ENCODE data around the gene AKAP8L.

AKAP8L gene

GRCh38 chr19:15448778-15449619 lies 30.2 kb upstream of the AKAP8L start:
- DNase-seq, result peak; percentile 41

GRCh38 chr19:15448044-15448777 lies 29.4 kb upstream of the AKAP8L start:
- DNase-seq, result no peak

GRCh38 chr19:15447057-15447456 lies 28.3 kb upstream of the AKAP8L start:
- DNase-seq, result no peak

GRCh38 chr19:15445807-15446376 lies 27.1 kb upstream of the AKAP8L start:
- no peak for DNase-seq

GRCh38 chr19:15445227-15445605 lies 26.4 kb upstream of the AKAP8L start:
- DNase-seq, result no peak

GRCh38 chr19:15444505-15445226 lies 25.9 kb upstream of the AKAP8L start:
- DNase-seq, result no peak

- DNase-seq, result no peak
Measured at GRCh38 chr19:15443838-15444237, 25.1 kb upstream of the AKAP8L start.

- DNase-seq, result no peak
Measured at GRCh38 chr19:15443325-15443724, 24.5 kb upstream of the AKAP8L start.

GRCh38 chr19:15442142-15442920 lies 23.5 kb upstream of the AKAP8L start:
- DNase-seq, result no peak

- no peak for DNase-seq
Measured at GRCh38 chr19:15441317-15441716, 22.5 kb upstream of the AKAP8L start.

GRCh38 chr19:15439821-15440641 lies 21.2 kb upstream of the AKAP8L start:
- DNase-seq, result no peak

GRCh38 chr19:15439078-15439799 lies 20.5 kb upstream of the AKAP8L start:
- DNase-seq, result no peak

GRCh38 chr19:15438577-15438976 lies 19.8 kb upstream of the AKAP8L start:
- DNase-seq, result no peak

GRCh38 chr19:15438124-15438496 lies 19.3 kb upstream of the AKAP8L start:
- DNase-seq, result no peak

- DNase-seq, result no peak
Measured at GRCh38 chr19:15437355-15438123, 18.8 kb upstream of the AKAP8L start.

GRCh38 chr19:15436826-15437110 lies 18.0 kb upstream of the AKAP8L start:
- DNase-seq, result no peak

GRCh38 chr19:15436012-15436825 lies 17.4 kb upstream of the AKAP8L start:
- no peak for DNase-seq

GRCh38 chr19:15433519-15434069 lies 14.8 kb upstream of the AKAP8L start:
- no peak for DNase-seq
